GM21825 (cell line): ENCODE results near the gene ELK3.

Source experiments
- ATAC-seq: cut with Tn5 transposase; IDR thresholded peaks from one replicate; pipeline ENCODE4 v1.9.1; 2021; ENCODE audit warnings: mild to moderate bottlenecking, moderate library complexity; ENCODE audit not compliant: unreplicated experiment

Gene ELK3

DNA sequence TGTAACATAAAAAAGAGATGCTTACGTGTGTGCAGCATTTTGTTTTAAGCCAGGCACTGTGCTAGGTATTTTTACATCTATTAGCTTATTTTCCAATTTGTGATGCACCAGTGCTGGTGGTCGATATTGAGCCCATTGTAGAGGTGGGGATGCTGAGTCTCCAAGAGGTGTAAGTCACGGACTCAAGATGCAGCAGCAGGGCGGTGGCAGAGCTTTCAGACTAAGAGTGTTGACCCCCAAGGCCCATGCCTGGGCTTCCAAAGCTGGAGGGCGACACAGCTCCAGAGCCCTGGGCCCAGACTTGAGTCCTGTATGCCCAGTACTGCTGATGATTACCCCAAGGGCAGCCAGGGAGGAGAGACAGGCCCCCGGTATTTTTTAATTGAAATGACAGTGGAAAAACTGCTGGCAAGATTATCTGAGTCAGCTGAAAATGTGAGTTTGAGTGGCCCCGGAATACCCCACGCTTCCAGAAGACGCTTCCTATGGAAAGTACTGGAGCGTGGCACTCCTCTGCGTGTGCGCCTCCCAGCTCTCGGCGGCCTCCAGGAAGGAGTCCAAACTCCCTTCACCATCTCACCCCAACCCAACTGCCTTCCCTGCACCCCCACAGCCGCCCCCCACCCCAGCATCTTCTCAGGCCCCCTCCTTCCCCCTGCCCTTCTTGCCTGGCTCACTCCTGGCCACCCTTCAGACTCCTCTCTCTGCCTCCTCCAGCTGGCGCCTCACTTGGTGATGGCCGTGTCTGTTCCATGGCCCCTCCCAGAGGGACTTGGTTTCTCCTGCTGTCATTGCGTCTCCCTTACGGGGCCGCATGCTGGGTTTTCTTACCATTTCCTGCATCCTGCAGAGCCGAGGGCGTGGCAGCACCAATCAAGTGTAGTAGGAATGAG lies 40.7 kb downstream of the ELK3 start:
- no peak for ATAC-seq

DNA sequence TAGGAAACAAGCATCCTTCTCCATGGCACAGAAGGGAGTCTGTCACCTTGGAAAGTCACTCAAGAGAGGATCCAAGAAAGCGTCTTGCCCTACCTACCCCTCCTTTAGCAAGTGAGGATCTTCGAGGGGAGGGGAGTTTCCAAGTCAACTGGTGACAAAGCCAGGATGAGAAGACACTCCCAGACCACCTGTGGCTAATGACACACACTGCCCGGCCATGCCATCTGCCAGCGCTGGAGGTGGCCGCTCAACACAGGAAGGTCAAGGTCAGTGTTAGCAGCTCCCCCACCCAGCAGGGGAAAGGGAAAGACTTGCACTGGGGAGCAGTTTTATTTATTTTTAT lies 41.3 kb downstream of the ELK3 start:
- no peak for ATAC-seq

DNA sequence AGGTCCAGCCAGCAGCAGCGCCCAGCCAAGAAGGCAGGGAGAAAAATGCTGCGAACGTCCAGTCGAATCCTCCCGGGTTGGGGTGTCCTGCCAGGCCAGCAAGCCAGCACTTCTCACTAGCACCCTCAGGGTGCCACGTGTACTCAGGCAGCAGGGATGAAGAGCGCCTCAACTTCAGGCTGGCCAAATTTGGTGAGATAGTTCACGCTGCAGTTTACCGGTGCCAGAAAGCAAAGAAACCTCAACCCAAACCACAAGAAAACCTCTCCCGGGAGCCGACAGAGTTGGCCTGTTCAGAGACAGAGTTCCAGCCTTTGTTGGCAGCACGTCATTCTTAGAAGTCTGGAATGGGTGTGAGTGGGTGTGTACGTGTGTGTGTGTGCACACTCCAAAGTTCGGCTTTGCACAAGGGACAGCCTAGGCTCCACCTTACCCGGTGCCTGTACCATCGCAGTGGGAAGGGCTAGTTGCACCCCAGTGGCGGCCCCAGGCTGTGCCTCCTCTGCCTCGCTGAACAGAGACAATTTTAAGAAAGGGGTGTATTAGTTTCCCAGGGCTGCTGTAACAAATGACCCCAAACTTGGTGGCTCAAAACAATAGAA lies 42.1 kb downstream of the ELK3 start:
- no peak for ATAC-seq

DNA sequence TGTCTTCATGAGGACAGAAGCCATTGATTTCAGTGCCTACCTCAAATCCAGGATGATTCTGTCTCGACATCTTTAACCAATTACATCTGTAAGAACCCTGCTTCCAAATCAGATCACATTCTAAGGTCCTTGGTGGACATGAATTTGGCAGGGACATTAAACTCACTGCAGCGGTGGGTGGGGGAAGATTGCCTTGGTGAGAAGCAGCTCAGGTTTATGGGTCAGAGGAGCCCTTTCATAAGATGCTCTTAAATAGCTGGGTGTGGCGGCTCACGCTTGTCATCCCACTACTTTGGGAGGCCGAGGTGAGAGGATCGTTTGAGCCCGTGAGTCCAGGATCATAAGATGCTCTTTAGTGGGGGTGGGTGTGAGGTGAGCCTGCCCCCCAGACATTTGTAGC lies 42.9 kb downstream of the ELK3 start:
- ATAC-seq = no peak

DNA sequence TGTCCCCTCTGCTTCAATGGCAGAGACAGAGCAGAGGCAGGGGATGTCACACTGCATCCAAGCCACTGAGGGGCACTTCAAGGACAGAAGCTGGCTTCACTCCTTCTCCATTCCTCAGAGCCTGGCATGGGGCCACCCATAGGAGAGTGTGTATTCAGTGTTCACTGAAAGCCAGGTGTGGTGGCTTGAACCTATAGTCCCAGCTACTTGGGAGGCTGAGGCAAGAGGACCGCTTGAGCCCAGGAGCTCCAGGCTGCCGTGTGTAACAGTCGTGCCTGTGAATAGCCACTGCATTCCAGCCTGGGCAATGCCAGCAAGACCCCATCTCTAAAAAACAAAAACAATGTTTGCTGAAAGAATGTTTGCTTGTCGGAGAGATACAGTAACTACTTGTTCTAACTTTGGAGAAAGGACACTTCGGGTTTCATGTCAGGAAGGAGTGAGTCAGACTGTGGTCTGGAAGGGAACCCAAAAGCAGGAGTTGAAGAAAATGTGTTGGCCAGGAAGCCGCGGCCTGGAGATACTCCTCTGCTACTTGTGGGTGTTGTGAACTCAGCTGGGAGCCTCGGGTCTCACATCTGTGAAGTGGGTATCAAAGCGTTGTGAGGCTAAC lies 43.4 kb downstream of the ELK3 start:
- ATAC-seq = no peak

GRCh38 chr12:96238336-96239047 lies 44.3 kb downstream of the ELK3 start:
- no peak for ATAC-seq

- no peak for ATAC-seq
These were observed 45.8 kb downstream of the ELK3 start for GRCh38 chr12:96239711-96240635.

DNA sequence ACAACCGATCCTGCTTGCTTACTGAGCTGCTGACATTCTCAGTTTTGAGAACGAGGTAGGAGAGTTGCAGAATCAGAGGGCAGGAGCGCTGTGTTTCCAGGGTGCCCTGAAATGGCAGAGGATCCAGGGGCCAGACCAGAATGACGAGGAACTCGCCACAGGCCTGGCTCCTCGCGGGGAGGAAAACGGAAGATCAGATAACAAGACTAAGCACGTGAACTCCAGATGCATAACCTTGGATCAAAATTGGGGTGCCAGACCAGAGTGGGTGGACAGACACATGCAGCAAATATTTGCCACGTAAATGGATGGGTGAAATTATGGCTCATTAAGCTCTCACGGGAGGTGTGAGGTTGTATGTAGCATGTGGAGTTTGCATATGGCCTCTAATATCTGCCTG lies 46.5 kb downstream of the ELK3 start:
- no peak for ATAC-seq

DNA sequence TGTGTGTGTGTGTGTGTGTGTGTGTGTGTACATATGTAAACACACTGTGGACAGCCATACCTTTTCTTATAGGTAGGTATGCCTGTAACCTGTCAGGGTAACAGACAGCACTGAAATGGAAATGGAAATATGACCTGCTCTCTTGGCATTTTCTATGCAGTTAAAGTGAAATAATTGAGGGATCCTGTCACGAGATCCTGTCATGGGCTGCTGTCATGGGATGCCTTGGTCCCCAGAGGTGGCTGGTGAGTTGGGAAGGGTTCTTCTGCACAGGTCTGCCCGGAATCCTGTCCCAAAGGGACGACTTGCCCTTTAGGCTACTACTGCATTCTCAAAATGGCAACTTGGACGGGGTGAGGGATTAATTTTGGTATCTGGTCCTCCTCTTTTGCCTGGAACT lies 47.3 kb downstream of the ELK3 start:
- no peak for ATAC-seq

DNA sequence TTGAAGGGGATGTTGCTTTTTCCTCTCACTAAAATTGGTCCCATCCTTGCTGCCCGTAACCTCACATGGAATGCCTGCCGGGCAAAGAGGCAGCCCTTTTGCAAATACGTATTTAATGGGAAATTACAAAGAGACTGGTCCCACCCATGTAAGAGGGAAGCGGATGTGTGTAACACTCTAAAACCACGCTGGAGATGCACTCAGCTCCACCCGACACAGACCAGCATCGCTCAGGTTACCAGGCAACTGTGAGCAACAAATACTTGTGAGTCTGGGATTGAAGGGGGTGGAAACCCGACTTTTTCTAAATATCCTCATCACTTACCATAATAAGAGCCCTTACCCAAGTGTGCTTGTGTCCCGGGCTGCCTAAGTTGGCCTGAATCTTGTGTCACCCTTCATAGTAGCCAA lies 47.7 kb downstream of the ELK3 start:
- ATAC-seq = no peak

DNA sequence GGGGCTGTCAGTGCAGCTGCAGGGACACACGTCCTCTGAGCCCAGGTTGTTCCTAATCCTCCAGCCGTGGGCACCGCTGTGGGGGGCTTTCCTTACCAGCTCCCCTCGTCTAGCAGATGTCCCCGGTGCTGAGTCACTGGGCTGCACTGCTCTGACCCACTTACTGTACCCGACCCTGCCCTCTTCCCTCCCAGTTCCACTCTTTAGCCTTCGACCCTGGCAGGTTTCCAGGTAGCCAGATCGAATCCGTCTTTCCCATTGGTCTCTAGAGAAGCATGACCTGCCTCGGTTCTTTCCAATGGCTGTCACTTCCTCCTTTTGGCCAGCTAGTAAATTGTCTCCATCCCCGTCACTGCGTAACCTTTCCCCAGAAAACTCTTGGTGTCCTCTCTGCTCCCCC lies 48.4 kb downstream of the ELK3 start:
- ATAC-seq = no peak

DNA sequence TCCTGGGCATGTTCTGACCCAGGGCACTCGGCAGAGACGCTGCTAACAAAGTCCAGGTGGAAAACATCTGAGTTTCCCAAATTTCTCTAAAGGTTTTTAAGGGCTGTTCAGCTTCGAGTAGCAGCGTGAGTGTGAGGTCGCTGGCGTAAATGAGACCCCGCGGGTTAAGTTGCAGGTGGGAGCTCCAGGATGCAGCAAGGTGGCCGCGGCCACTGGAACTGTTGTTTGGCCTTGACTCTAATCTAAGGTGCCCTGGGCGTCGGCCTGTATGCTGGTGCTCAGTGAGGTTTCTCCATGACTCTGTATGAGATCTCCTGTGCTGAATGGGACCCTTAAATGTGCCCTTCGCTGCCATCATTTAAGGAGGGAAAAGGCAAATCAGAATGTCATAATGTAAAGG lies 50.7 kb downstream of the ELK3 start:
- no peak for ATAC-seq

GRCh38 chr12:96246926-96247505 lies 52.8 kb downstream of the ELK3 start:
- no peak for ATAC-seq

DNA sequence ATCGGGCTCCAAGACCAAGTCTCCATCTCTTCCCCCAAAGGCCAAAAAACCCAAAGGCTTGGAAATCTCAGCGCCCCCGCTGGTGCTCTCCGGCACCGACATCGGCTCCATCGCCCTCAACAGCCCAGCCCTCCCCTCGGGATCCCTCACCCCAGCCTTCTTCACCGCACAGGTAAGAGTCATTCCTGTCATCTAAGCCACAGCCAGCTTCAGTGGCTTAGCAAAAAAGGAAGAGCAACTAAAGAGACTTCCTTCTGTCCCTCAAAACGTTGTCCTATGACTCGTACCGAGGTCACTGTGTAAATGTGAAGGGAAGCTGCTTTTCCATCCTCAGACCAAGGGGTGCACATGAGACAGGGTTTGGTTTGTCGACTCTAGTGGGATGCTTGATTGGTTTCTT lies 53.4 kb downstream of the ELK3 start:
- ATAC-seq = no peak

- no peak for ATAC-seq
These were observed 54.2 kb downstream of the ELK3 start for GRCh38 chr12:96248136-96248931.

DNA sequence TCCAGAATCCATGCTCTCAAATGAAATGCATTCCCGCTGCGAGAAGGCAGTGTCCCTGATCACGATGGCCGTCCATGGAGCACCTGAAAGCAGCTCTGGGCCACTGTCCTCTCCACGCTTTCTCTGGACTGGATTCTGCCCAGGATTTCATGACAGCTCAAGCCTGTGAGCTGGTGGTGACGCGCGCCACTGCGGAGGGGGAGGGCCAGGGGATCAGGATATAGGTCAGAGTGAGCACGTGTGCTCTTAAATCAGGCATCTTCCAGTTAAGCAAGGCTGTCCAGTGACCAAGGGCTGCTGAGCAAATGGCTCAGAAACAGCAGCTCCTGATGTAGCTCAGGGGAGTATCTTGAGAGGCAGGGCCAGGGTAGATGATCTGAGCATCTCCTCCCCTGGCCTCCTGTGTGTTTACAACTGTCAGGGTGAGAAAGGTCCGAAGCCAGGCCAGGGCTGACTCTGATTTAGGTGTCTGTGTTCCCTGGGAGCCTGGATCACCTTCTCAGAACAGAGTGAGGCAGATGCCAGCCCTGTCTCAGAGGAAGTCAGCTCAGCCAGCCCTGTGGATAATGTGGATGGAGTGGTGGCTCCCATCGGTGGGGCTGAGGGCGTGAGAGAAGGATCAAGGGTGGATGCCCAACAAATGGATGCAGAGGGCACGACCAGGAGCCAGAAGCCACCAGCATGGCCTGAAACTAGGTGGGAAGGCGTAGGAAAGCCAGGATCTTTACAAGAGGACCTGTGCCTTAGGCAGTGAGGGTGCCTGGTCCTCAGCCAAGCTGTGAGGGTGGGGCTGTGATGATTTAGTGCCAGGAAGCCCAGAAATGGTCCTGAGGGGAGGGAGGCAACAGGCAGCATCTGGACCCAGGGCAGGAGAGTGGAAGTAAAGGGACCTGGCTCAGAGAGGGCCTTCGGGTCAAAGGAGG lies 55.3 kb downstream of the ELK3 start:
- no peak for ATAC-seq

DNA sequence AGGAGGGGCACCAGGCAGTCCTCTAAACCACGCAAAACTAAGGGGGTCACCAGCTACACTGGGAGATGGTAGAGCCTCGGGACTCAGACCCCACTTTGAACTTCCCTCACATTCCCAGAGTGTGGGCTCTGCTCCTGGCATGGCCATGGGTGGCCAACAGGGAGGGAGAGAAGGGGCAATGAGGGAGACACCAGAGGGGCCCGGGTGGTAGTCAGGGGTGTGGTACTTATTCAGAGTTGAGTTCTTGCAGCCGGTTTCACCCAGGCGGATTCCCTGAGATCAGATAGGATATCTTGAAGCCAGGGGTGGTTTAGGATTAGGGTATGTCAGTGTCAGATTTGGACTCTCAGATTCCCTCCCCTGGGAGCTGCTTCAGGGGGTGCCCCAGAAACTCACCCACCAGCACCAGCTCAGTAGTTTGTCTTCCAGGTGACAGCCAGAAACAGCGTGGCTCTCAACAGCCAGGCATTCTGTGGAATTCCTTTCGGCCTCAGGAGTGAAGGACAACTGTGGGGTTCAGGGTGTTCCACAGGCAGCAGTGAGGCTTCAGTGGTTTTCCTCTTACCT lies 56.0 kb downstream of the ELK3 start:
- no peak for ATAC-seq

DNA sequence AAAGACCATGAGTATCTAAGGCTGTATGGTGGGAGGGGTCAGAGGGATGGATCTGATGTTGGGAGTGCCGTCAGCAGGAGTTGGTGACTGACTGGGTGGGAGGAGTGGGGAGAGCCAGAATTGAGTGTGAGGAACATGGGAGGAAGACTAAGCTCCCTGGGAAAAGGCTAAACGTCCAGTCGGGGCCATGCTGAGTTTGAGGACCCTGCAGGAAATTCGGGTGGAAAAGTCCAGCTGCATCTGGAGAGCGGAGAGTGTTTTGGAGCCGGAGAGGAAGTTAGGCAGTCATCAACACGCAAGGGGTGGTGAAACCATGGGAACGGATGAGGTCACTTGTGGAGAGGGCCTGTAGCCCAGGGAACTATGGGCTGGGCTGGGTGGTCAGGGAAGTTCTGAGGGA lies 60.9 kb downstream of the ELK3 start:
- ATAC-seq = no peak
